ENCODE measurements around the gene CALB2. TPM values are rescaled to one million over a fixed set of nuclear protein-coding genes. Genes with fewer than 3 reads are reported as not detected.
"Not testable (repeated sequence)": the region's sequence is repeated elsewhere in the genome, so short reads cannot be mapped to it uniquely, and the experiment has no call there.

Gene CALB2
- total RNA-seq, 1 donor from 2014 or later, result not detected

DNA sequence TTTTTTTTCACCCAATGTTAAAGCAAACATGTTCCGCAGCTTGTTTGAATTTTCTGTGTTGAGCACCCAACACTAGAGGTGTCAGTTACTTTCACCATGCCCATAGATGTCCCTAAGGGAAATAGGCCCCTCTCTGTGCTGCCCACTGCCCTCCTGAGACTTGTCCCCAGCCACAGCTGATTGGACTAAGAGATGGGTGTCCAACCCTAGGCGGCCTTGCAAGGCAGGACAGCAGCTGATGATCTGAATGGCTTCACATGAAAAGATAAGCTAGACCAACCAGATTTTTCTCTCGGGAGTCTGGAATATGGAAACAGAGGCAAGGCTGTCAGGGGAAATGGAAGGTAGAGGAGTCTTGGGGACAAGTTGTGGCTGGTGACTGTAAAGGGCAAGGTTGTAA, 6.1 kb upstream of the CALB2 start:
- TF ChIP-seq, protein P1, sequence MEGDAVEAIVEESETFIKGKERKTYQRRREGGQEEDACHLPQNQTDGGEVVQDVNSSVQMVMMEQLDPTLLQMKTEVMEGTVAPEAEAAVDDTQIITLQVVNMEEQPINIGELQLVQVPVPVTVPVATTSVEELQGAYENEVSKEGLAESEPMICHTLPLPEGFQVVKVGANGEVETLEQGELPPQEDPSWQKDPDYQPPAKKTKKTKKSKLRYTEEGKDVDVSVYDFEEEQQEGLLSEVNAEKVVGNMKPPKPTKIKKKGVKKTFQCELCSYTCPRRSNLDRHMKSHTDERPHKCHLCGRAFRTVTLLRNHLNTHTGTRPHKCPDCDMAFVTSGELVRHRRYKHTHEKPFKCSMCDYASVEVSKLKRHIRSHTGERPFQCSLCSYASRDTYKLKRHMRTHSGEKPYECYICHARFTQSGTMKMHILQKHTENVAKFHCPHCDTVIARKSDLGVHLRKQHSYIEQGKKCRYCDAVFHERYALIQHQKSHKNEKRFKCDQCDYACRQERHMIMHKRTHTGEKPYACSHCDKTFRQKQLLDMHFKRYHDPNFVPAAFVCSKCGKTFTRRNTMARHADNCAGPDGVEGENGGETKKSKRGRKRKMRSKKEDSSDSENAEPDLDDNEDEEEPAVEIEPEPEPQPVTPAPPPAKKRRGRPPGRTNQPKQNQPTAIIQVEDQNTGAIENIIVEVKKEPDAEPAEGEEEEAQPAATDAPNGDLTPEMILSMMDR (IDR thresholded peaks at IDR 0.05), result no peak
- Mint-ChIP-seq H3K36me3 (ENCODE audit: unreplicated experiment) (no peaks in the 10 kb centered on the region), H3K27ac (ENCODE audit: unreplicated experiment) (no peak overlapping the region), H3K4me3 (ENCODE audit: unreplicated experiment) (no peak overlapping the region), H3K27me3 (ENCODE audit: unreplicated experiment) (peaks cover 2% of the 10 kb centered on the region), H3K4me1 (ENCODE audit: unreplicated experiment) (no peaks in the 10 kb centered on the region), H3K9me3 (ENCODE audit: unreplicated experiment) (no peaks in the 10 kb centered on the region)
- peak; percentile 46 for DNase-seq (ENCODE audit: extremely low spot score, unreplicated experiment)

DNA sequence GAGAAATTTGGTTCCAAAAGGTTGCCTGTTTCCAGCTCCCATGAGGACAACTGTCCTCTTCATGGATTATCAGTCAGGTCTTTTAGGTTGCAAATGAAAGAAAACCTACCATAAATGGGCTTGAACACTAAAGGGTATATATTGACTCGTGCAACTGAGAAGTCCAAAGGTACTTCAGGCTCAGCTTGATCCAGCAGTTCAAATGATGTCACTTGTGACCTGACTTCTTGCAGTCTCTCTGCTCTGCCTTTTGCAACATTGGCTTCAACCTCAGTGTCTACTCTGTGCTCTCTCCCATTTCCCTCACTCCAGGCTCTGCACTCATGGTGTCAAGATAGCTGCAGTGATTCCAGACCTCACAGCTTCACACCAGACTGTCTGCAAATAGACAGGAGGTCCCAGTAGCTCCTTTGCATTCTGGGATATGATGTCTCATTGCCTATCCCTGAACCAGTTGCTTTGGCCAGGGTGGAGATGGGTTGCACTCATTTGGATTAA, 5.5 kb upstream of the CALB2 start:
- TF ChIP-seq, protein P1 (IDR thresholded peaks at IDR 0.05), result no peak
- Mint-ChIP-seq H3K9me3 (ENCODE audit: unreplicated experiment) (no peaks in the 10 kb centered on the region), H3K27me3 (ENCODE audit: unreplicated experiment) (peaks cover 3% of the 10 kb centered on the region), H3K27ac (ENCODE audit: unreplicated experiment) (no peak overlapping the region), H3K36me3 (ENCODE audit: unreplicated experiment) (no peaks in the 10 kb centered on the region), H3K4me3 (ENCODE audit: unreplicated experiment) (no peak overlapping the region), H3K4me1 (ENCODE audit: unreplicated experiment) (no peaks in the 10 kb centered on the region)
- DNase-seq (ENCODE audit: extremely low spot score, unreplicated experiment), result peak; percentile 17

DNA sequence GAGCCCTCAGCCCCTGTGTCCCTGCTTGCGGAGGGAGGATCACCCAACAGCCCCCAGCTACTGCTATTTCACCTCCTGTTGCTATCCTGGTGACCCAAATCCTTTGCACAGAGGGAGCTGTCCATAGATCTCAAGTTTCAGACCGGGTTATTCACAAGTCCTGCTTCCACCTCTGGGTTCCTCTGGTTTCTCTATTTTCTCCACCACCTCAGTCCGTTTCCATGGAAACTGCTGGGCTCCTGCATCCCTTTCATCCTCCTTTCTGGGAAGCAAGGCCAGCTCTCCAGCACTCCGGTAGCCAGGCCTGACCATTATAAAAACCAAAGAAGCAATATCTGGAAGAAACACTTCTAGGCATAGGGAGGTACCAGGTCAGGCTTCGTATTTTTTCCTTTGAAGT, 4.8 kb upstream of the CALB2 start:
- Mint-ChIP-seq H3K4me3 (ENCODE audit: unreplicated experiment) (no peak overlapping the region), H3K9me3 (ENCODE audit: unreplicated experiment) (no peaks in the 10 kb centered on the region), H3K36me3 (ENCODE audit: unreplicated experiment) (no peaks in the 10 kb centered on the region), H3K27me3 (ENCODE audit: unreplicated experiment) (peaks cover 3% of the 10 kb centered on the region), H3K27ac (ENCODE audit: unreplicated experiment) (no peak overlapping the region), H3K4me1 (ENCODE audit: unreplicated experiment) (no peaks in the 10 kb centered on the region)
- DNase-seq (ENCODE audit: extremely low spot score, unreplicated experiment), result peak; percentile 48
- TF ChIP-seq, protein P1 (IDR thresholded peaks at IDR 0.05), result no peak

- no peak overlapping the region for H3K27ac Mint-ChIP-seq (ENCODE audit: unreplicated experiment)
- DNase-seq (ENCODE audit: extremely low spot score, unreplicated experiment), result peak; percentile 68
- no peaks in the 10 kb centered on the region for H3K4me1 Mint-ChIP-seq (ENCODE audit: unreplicated experiment)
- TF ChIP-seq, protein P1 (IDR thresholded peaks at IDR 0.05), result no peak
- H3K9me3 Mint-ChIP-seq (ENCODE audit: unreplicated experiment), result no peaks in the 10 kb centered on the region
- no peaks in the 10 kb centered on the region for H3K36me3 Mint-ChIP-seq (ENCODE audit: unreplicated experiment)
- H3K27me3 Mint-ChIP-seq (ENCODE audit: unreplicated experiment), result peaks cover 3% of the 10 kb centered on the region
- no peak overlapping the region for H3K4me3 Mint-ChIP-seq (ENCODE audit: unreplicated experiment)
Measured at GRCh38 chr16:71354156-71354555, 4.4 kb upstream of the CALB2 start.

DNA sequence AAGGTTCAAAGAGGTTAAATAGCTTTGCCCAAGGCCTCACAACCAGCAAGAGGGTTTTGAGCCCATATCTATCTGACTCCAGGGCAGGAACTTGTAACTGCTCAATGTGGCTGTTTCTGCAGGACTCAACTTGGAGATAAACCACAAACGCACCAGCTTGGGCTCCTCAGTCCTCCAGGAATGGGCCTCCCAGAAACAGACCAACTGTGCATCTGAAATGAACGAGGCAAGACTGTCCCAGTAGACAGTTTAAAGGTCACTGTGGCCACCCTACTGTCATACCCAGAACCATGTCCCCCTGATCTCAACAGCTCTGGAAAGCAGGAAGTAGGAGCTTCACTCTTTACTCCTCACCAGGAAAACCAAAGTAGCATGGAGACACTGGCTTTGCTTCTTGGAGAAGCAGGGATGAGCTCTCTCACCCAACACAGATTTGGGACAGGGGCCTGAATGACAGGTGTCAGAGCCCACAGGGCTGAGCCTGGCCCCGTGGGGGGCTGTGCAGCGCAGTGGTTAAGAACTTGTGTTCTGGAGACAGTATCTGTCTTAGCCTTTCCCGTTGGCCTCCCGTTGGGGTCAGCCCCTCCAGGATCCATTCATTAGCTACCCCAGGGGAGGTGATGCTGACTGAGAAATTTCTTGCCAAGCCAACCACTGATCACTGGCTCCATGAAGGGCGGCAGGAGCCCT, 2.3 kb upstream of the CALB2 start:
- Mint-ChIP-seq H3K4me3 (ENCODE audit: unreplicated experiment) (no peak overlapping the region), H3K27me3 (ENCODE audit: unreplicated experiment) (peaks cover 3% of the 10 kb centered on the region), H3K9me3 (ENCODE audit: unreplicated experiment) (no peaks in the 10 kb centered on the region), H3K27ac (ENCODE audit: unreplicated experiment) (no peak overlapping the region), H3K4me1 (ENCODE audit: unreplicated experiment) (no peaks in the 10 kb centered on the region), H3K36me3 (ENCODE audit: unreplicated experiment) (no peaks in the 10 kb centered on the region)
- TF ChIP-seq, protein P1 (IDR thresholded peaks at IDR 0.05), result no peak
- DNase-seq (ENCODE audit: extremely low spot score, unreplicated experiment), result no peak

GRCh38 chr16:71356936-71357335, 1.6 kb upstream of the CALB2 start:
- not testable (repeated sequence) for H3K4me3 Mint-ChIP-seq (ENCODE audit: unreplicated experiment); H3K36me3 Mint-ChIP-seq (ENCODE audit: unreplicated experiment); DNase-seq (ENCODE audit: extremely low spot score, unreplicated experiment); H3K9me3 Mint-ChIP-seq (ENCODE audit: unreplicated experiment); H3K27me3 Mint-ChIP-seq (ENCODE audit: unreplicated experiment); H3K27ac Mint-ChIP-seq (ENCODE audit: unreplicated experiment); H3K4me1 Mint-ChIP-seq (ENCODE audit: unreplicated experiment)

All from osteocyte (in vitro differentiated cells).